OCI-M1 (cell line): ENCODE results near the gene ZNF385B.
"Not testable (repeated sequence)": the region's sequence is repeated elsewhere in the genome, so short reads cannot be mapped to it uniquely, and the experiment has no call there.

ENCODE experiments used
- DNase-seq: peaks from one replicate; lab custom pipeline; 2025; lab: John Stamatoyannopoulos, UW

Gene ZNF385B

GRCh38 chr2:179487010-179487731 is 374.2 kb downstream of the ZNF385B start:
- DNase-seq, result no peak

GRCh38 chr2:179483131-179483530 is 378.3 kb downstream of the ZNF385B start:
- DNase-seq, result no peak

DNA sequence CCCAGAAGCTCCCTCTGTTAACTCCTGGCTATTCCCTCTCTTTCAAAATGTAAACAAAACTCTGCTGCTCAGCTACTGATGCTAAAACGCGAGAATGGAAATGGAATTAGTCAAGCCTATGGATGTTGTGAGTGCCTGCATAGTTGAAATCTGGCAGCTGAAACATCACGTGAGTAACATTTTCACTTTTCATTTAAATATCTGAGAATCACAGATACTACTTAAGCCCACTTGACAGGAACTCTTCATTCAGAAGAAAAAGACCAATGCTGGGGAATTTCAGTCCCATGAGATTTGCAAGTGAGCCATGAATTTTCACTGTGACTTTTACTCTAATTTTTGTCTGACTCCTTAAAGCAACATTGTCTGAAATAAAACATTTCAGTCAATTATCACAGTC is 381.5 kb downstream of the ZNF385B start:
- no peak for DNase-seq

- no peak for DNase-seq
Observed at GRCh38 chr2:179478771-179479170, 382.6 kb downstream of the ZNF385B start.

DNA sequence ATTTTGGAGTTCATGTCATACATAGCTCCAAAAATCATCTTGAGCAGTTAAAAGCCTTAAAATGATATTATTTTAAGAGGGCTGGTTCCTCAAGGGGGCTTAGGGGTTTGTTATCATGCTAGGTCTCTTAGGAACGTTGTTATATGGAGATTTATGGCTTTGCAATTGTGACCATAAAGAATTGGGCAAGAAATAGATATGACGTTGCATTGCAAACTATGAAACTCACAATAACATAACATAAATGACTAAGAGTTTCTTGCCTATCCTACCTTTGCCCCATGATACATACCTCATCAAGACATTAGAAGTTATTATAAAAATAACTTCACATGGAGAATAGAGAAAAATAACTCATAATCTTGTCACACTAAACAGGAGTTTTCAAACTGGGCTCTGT is 390.4 kb downstream of the ZNF385B start:
- DNase-seq, result no peak

- DNase-seq, result no peak
Observed at GRCh38 chr2:179470089-179470488, 391.3 kb downstream of the ZNF385B start.

DNA sequence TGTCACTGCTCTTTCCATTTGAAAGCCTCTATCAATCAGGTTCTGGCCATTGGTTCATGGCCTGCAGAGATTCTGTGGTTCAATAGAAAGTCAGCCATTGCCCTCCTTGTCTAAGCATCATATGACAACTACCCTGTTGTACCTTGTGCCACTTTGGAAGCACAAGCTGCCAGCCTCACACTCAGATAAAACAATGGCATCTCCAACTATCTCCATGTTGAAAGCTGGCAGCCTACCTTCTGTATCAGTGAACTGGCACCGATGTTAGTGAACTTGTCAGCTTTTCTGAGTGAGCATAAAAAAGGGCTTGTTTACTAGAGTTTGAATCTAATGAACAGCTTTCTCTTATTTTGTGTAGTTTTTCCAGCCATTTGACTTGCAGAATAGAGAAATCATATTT is 393.5 kb downstream of the ZNF385B start:
- DNase-seq, result no peak

GRCh38 chr2:179467111-179467510 is 394.3 kb downstream of the ZNF385B start:
- DNase-seq, result no peak

GRCh38 chr2:179461420-179461819 is 400.0 kb downstream of the ZNF385B start:
- no peak for DNase-seq

DNA sequence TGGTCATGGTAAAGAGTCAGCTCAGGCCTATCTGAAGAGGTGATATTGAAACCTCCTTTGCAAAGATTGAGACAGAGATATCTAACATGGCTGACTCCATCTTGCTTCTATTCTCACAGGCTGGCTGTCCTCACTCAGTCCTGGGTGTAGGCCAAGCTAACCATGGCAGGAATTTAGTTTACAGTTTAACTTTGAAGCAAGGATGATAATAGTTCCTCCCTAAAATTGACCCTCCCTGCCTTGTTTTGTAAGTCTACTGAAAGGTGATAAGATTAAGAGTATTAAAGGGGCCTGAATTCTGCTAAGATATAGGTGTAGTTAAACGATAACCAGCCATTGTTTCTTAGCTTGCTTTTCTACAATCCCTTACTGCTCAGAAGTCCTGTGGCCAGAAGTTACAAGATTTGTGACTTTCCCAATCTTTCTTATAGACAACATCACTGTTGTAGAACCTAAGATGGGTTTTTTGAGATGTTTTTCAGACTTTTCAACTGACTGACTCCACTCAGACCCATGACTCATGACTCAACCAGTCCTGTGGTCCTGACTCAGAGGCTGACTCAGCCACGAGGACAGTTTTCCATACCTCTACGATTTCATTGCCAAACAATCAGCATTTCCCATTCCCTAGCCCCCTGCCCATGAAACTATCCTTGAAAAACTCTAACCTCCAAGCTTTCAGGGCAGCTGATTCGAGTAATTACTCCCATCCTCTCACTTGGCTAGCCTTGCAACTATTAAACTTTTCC is 401.1 kb downstream of the ZNF385B start:
- DNase-seq, result peak; percentile 46

GRCh38 chr2:179458113-179458512 is 403.3 kb downstream of the ZNF385B start:
- DNase-seq, result not testable (repeated sequence)

GRCh38 chr2:179455824-179456223 is 405.6 kb downstream of the ZNF385B start:
- no peak for DNase-seq

DNA sequence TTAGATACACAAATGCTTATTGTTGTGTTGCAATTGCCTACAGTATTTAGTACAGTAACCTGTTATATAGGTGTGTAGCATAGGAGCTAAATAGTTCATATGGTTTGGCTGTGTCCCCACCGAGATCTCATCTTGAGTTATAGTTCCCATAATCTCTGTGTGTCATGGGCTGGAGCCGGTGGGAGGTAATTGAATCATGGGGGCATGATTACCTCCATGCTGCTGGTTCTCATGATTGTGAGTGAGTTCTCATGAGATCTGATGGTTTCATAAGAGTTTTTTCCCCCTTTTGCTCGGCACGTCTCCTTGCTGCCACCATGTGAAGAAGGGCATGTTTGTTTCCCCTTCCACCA is 406.3 kb downstream of the ZNF385B start:
- DNase-seq, result no peak

DNA sequence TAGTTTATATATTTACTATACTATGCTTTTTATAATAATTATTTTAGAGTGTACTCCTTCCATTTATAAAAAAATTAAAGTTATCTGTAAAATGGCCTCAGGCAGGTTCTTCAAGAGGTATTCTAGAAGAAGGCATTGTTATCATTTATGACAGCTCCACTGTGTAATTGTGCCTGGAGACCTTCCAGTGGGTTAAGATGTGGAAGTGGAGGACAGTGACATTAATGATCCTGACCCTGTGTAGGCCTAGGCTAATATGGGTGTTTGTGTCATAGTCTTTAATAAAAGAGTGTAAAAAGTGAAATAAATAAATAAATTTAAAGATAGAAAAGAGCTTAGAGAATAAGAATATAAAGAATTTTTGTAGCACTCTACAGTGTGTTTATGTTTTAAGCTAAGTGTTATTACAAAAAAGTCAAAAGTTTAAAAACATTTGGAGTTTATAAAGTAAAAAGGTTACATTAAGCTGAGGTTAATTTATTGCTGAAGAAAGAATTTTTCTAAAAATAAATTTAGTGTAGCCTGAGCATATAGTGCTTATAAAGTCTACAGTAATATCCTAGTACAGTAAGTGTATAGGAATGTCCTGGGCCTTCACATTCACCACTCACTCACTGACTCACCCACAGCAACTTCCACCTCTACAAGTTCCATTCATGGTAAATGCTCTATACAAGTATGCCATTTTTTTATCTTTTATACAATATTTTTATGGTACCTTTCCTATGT is 406.8 kb downstream of the ZNF385B start:
- DNase-seq, result no peak

DNA sequence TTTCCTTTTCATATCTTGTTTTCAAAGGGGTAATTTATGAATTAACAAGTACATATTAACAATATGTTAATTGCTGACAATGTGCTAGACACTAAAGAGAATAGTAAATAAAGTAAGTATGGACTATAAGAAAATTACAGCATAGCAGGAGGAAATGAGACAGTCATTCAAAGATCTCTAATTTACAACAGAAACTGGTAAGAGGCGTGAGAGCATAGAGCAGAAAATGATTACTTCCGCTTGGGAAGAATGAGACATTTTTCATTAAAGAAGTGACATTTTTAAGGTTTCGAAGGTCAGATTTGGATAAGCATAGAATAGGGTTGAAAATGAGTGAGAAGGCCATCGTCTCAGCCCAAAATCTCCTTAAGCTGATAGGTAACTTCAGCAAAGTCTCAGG is 412.4 kb downstream of the ZNF385B start:
- no peak for DNase-seq

- peak; percentile 8 for DNase-seq
Observed at GRCh38 chr2:179447839-179448447, 413.5 kb downstream of the ZNF385B start.

DNA sequence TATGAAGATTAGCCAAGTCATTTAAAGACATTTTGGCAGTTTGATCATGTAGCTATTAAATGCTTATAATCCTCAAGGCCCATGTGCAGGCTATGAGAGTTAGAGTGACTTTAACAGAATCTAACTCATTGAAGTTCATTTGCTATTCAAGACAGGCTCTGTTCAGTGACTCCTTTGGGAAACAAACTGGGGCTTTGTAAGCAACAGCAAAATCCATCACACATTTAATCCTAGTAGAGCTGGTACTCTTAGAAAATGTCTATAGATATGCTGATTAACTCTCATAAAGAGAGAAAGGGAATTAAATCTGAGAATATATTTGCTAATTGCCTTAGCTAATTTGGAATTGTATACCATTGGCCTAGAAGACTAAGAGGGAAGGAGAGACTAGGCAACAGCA is 414.0 kb downstream of the ZNF385B start:
- DNase-seq, result no peak

DNA sequence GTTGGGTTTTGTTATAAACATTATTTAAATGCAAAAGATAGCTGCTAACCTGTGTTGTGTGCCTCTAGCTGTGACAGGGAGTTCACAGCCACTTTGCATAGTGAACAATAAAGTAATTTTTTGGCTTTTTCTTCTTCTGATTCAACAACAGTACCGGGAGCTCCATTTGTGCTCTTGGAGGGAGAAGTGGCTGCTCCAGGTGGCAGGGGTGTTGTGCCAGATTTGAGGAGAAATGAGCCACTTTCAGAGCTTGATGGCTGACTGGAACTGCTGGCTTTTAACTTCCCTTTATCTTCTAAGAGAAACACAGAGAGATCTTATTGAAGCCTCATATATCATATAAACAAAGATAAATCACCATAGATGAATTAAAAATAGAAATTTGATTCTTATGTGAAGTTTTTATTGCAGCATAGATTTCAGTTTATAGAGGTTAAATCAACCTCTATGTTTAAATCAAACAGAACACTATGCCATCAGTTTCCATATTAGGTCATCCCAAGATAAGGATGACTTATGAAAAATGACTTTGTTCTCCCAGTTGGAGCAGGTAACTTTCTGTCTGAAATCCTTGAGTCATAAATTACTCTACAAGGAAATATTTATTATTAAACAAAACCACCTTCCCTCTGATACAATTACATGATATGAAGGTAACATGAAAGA is 414.8 kb downstream of the ZNF385B start:
- no peak for DNase-seq

GRCh38 chr2:179444056-179444455 is 417.4 kb downstream of the ZNF385B start:
- DNase-seq, result no peak

GRCh38 chr2:179443180-179443579 is 418.2 kb downstream of the ZNF385B start:
- no peak for DNase-seq

- no peak for DNase-seq
Observed at GRCh38 chr2:179442206-179442605, 419.2 kb downstream of the ZNF385B start.

GRCh38 chr2:179441551-179441950 is 419.9 kb downstream of the ZNF385B start:
- DNase-seq, result no peak
